ENCODE results near the gene POLD4. TPM values are rescaled to one million over a fixed set of nuclear protein-coding genes. Genes with fewer than 3 reads are reported as not detected.
"Not testable (repeated sequence)": the region's sequence is repeated elsewhere in the genome, so short reads cannot be mapped to it uniquely, and the experiment has no call there.

Gene POLD4
- 100 to 1,000 TPM; 116 to 188 (median 169) TPM for polyA plus RNA-seq

- H3K27ac ChIP-seq (ENCODE audit: low read depth, low read length), result peak within 1 kb of the TSS; percentile 99
- WGBS, 3 donors, result 0 to 1% (median 0%) methylated on average over 34 to 37 of the region's 37 CpGs
Observed at GRCh38 chr11:67353317-67354074, at the start of gene POLD4. Gene POLD4, minus strand, starts transcription at chr11:67353546. Its CDS starts 147 bp downstream, at chr11:67353399.

GRCh38 chr11:67403085-67403484, 49.7 kb upstream of the POLD4 start:
- 90 to 94% (median 92%) methylated on average over 9 of the region's 9 CpGs for WGBS, 3 donors
- not testable (repeated sequence) for H3K27ac ChIP-seq (ENCODE audit: low read depth, low read length)

- peak overlapping the region; percentile 62 for H3K27ac ChIP-seq (ENCODE audit: low read depth, low read length)
- 48 to 52% (median 51%) methylated on average over 19 of the region's 19 CpGs for WGBS, 3 donors
Observed at GRCh38 chr11:67402192-67402839, 49.0 kb upstream of the POLD4 start.

- WGBS, 3 donors, result 0 to 1% (median 0%) methylated on average over 48 to 73 of the region's 73 CpGs
- peak within 1 kb of the TSS; percentile 62 for H3K27ac ChIP-seq (ENCODE audit: low read depth, low read length)
Observed at GRCh38 chr11:67401495-67402191, 48.3 kb upstream of the POLD4 start, which contains the start of gene PPP1CA. Gene PPP1CA, minus strand, starts transcription at chr11:67401858. Its CDS starts 76 bp downstream, at chr11:67401782.

- 4% methylated on average over 26 to 27 of the region's 27 CpGs for WGBS, 3 donors
Observed at GRCh38 chr11:67400942-67401494, 47.7 kb upstream of the POLD4 start.

GRCh38 chr11:67400251-67400941, 47.0 kb upstream of the POLD4 start:
- no peak overlapping the region for H3K27ac ChIP-seq (ENCODE audit: low read depth, low read length)
- WGBS, 3 donors, result 36 to 40% (median 38%) methylated on average over 23 of the region's 23 CpGs

More at GRCh38 chr11:67400942-67401494, 47.7 kb upstream of the POLD4 start:
- peak overlapping the region; percentile 45 for H3K27ac ChIP-seq (ENCODE audit: low read depth, low read length)

GRCh38 chr11:67398661-67399563, 45.6 kb upstream of the POLD4 start:
- no peak overlapping the region for H3K27ac ChIP-seq (ENCODE audit: low read depth, low read length)
- 84 to 86% (median 85%) methylated on average over 29 to 31 of the region's 31 CpGs for WGBS, 3 donors

- 75 to 83% (median 80%) methylated on average over 24 of the region's 24 CpGs for WGBS, 3 donors
- no peak overlapping the region for H3K27ac ChIP-seq (ENCODE audit: low read depth, low read length)
Observed at GRCh38 chr11:67397986-67398660, 44.8 kb upstream of the POLD4 start.

GRCh38 chr11:67397536-67397935, 44.2 kb upstream of the POLD4 start:
- 63 to 77% (median 74%) methylated on average over 6 of the region's 6 CpGs for WGBS, 3 donors
- H3K27ac ChIP-seq (ENCODE audit: low read depth, low read length), result no peak overlapping the region

GRCh38 chr11:67396587-67397389, 43.4 kb upstream of the POLD4 start:
- no peak overlapping the region for H3K27ac ChIP-seq (ENCODE audit: low read depth, low read length)
- WGBS, 3 donors, result 23 to 64% (median 36%) methylated on average over 12 to 13 of the region's 13 CpGs

- no peak overlapping the region for H3K27ac ChIP-seq (ENCODE audit: low read depth, low read length)
- 90 to 96% (median 94%) methylated on average over 7 of the region's 7 CpGs for WGBS, 3 donors
Observed at GRCh38 chr11:67396259-67396581, 42.9 kb upstream of the POLD4 start.

GRCh38 chr11:67395555-67396258, 42.4 kb upstream of the POLD4 start:
- WGBS, 3 donors, result 80 to 89% (median 87%) methylated on average over 19 of the region's 19 CpGs
- H3K27ac ChIP-seq (ENCODE audit: low read depth, low read length), result no peak overlapping the region

- WGBS, 3 donors, result 48 to 73% (median 66%) methylated on average over 5 of the region's 5 CpGs
Observed at GRCh38 chr11:67393990-67394389, 40.6 kb upstream of the POLD4 start.

GRCh38 chr11:67393437-67393836, 40.1 kb upstream of the POLD4 start:
- no peak overlapping the region for H3K27ac ChIP-seq (ENCODE audit: low read depth, low read length)
- 88 to 94% (median 93%) methylated on average over 18 of the region's 18 CpGs for WGBS, 3 donors

More at GRCh38 chr11:67393990-67394389, 40.6 kb upstream of the POLD4 start:
- H3K27ac ChIP-seq (ENCODE audit: low read depth, low read length), result no peak overlapping the region

GRCh38 chr11:67392183-67392715, 38.9 kb upstream of the POLD4 start:
- 7 to 12% (median 8%) methylated on average over 31 of the region's 31 CpGs for WGBS, 3 donors
- H3K27ac ChIP-seq (ENCODE audit: low read depth, low read length), result no peak overlapping the region

All from adipose tissue (tissue), 3 donors.